Tibial nerve (tissue), 3 donors: Measurements from ENCODE around the gene SPTSSB.

Source experiments
- CTCF ChIP-seq, 5 experiments: fragments of 200-600 bp in 3 of 5; fragments of 450-650 bp in 2 of 5; sonication (generic) in 3 of 5; IDR thresholded peaks; one replicate each; pipeline ENCODE4 v1.5.1; 2016 to 2019; ENCODE audit warnings: antibody characterized with exemption in 5 of 5, mild to moderate bottlenecking in 3 of 5, moderate library complexity in 2 of 5
- POLR2A ChIP-seq, 2 donors: fragments of 450-650 bp; IDR thresholded peaks; one replicate each; pipeline ENCODE4 v1.6.1; 2017; ENCODE audit warnings: antibody characterized with exemption in 2 of 2, mild to moderate bottlenecking in 2 of 2, moderate library complexity in 2 of 2

DNA sequence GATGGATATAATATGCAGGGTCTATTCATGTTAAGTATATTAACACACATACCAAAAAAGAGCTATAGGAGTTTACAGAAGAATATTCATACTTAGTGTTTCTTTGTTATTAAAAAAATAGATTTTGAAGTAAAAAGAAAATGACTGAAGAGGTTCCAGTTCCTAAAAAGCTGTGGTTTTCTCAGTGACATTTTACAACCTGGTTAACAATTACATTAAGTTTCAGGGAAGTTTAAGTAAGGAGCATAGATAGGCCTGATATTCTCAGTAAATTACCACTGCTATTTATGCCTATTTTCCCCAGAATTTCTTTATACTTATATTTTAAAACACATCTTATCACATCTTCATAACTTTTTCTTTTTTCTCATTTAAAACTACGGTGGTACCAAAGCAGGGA is 43.6 kb upstream of the SPTSSB start:
- TF ChIP-seq POLR2A (IDR thresholded peaks at IDR 0.05) (no peak), CTCF (IDR thresholded peaks at IDR 0.05) (no peak)
